HG03097 (cell line): Measurements from ENCODE around the gene ZMYND8.
A peak's percentile ranks its signal among the peaks of the same experiment; 100 is the strongest.
"Not testable (repeated sequence)": the region's sequence is repeated elsewhere in the genome, so short reads cannot be mapped to it uniquely, and the experiment has no call there.

ENCODE experiments used
- ATAC-seq: cut with Tn5 transposase; IDR thresholded peaks from one replicate; pipeline ENCODE4 v1.9.1; 2021; ENCODE audit not compliant: unreplicated experiment, low FRiP score

ZMYND8 gene

GRCh38 chr20:47356526-47357295 lies at the start of gene ZMYND8:
Gene ZMYND8, minus strand, starts transcription at chr20:47356699. Its CDS starts 29 bp downstream, at chr20:47356670.
- peak; percentile 39 for ATAC-seq

- ATAC-seq = no peak
Observed at GRCh38 chr20:47405775-47406325, 49.4 kb upstream of the ZMYND8 start.

GRCh38 chr20:47400685-47401084 lies 44.2 kb upstream of the ZMYND8 start:
- ATAC-seq = no peak

- no peak for ATAC-seq
Observed at GRCh38 chr20:47397652-47398301, 41.3 kb upstream of the ZMYND8 start.

GRCh38 chr20:47396762-47397476 lies 40.4 kb upstream of the ZMYND8 start:
- no peak for ATAC-seq

GRCh38 chr20:47393796-47394514 lies 37.5 kb upstream of the ZMYND8 start:
- not testable (repeated sequence) for ATAC-seq

- no peak for ATAC-seq
Observed at GRCh38 chr20:47392721-47393073, 36.2 kb upstream of the ZMYND8 start.

- no peak for ATAC-seq
Observed at GRCh38 chr20:47392015-47392720, 35.7 kb upstream of the ZMYND8 start.

GRCh38 chr20:47391276-47392010 lies 34.9 kb upstream of the ZMYND8 start:
- ATAC-seq = no peak

GRCh38 chr20:47389867-47390347 lies 33.4 kb upstream of the ZMYND8 start:
- ATAC-seq = no peak

- not testable (repeated sequence) for ATAC-seq
Observed at GRCh38 chr20:47385968-47386367, 29.5 kb upstream of the ZMYND8 start.

GRCh38 chr20:47382746-47383415 lies 26.4 kb upstream of the ZMYND8 start:
- no peak for ATAC-seq

- no peak for ATAC-seq
Observed at GRCh38 chr20:47380481-47380880, 24.0 kb upstream of the ZMYND8 start.

- no peak for ATAC-seq
Observed at GRCh38 chr20:47379433-47380150, 23.1 kb upstream of the ZMYND8 start.

- ATAC-seq = no peak
Observed at GRCh38 chr20:47377122-47377722, 20.7 kb upstream of the ZMYND8 start.

GRCh38 chr20:47376096-47376643 lies 19.7 kb upstream of the ZMYND8 start:
- ATAC-seq = not testable (repeated sequence)

- ATAC-seq = not testable (repeated sequence)
Observed at GRCh38 chr20:47374121-47374520, 17.6 kb upstream of the ZMYND8 start.
